Measurements from ENCODE around the gene DUSP22. TPM values are rescaled to one million over a fixed set of nuclear protein-coding genes. Genes with fewer than 3 reads are reported as not detected.
A peak's percentile ranks its signal among the peaks of the same experiment; 100 is the strongest.

The DUSP22 gene
- total and polyA plus RNA-seq, 2 donors (not counting 1 experiment from before 2014, with no cell fraction given), result 117 to 133 TPM

DNA sequence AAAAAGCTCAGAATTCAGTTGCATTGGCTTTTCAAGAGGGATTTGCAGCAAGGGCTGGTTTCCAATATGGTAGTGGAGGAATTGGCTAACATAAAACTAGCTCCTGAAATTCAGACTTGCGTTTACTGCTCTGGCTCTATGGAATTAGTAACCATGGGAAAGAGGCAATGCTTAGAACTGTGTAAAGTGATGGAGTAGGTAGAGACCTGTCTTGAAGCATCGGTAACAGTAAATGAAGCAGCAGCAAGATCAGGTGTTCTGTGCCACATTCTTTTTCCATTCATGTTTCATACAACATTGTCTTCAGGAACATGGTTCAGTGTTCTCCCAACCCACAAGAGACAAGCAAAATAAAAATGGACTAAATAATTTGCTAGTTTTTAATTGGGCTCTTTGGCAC lies 105.8 kb downstream of the DUSP22 start:
- ChIA-PET POLR2A (no interaction called here), CTCF (interaction anchor here (0.8 to 2.2 kb wide), 5 partner anchors 10 to 194 kb away, joined by 3 to 9 read pairs (median 4); no protein-coding TSS in a partner anchor)
- Histone ChIP-seq H3K4me1 (ENCODE audit: control insufficient read depth in 2 of 2, insufficient read depth in 2 of 2, low read length in 2 of 2) (peaks cover 69 to 82% of the 10 kb centered on the region in 2 donors), H3K4me2 (replicated peaks; ENCODE audit: low read depth, low read length, poor library complexity, severe bottlenecking) (peak overlapping the region; percentile 1), H2AFZ (ENCODE audit: insufficient read depth, low read depth, low read length, poor library complexity, severe bottlenecking) (no peak overlapping the region), H3K36me3 (replicated peaks in 1 of 2; ENCODE audit: control extremely low read depth in 1 of 2, control insufficient read depth in 1 of 2, extremely low read depth in 1 of 2, insufficient read depth in 2 of 2, low read length in 1 of 2) (peaks cover 7 to 92% of the 10 kb centered on the region in 2 experiments), H3K9me3 (ENCODE audit: control extremely low read depth in 1 of 3, control insufficient read depth in 2 of 3, insufficient read depth in 1 of 3, low read length in 2 of 3) (no peaks in the 10 kb centered on the region), H3K27me3 (replicated peaks in 1 of 4; ENCODE audit: control extremely low read depth in 1 of 4, control insufficient read depth in 3 of 4, insufficient read depth in 4 of 4, low read length in 3 of 4) (no peaks in the 10 kb centered on the region), H4K20me1 (ENCODE audit: control insufficient read depth, insufficient read depth, low read length, poor library complexity, severe bottlenecking) (peaks cover 75% of the 10 kb centered on the region), H3K9ac (ENCODE audit: low read length) (no peak overlapping the region), H3K79me2 (ENCODE audit: control insufficient read depth, insufficient read depth, low read length) (peaks cover 80% of the 10 kb centered on the region), H3K27ac (ENCODE audit: low read length in 2 of 2) (peak overlapping the region in 1 of 2 donors; percentile 84), H3K4me3 (ENCODE audit: control extremely low read depth in 1 of 5, extremely low read depth in 1 of 5, insufficient read depth in 1 of 5, low read depth in 2 of 5, low read length in 4 of 5) (no peak overlapping the region)
- no peak for ATAC-seq (ENCODE audit: low read depth)
- Mint-ChIP-seq H3K27ac (peak overlapping the region; percentile 81), H3K4me3 (peak overlapping the region; percentile 29), H3K27me3 (no peaks in the 10 kb centered on the region), H3K4me1 (peaks cover 82% of the 10 kb centered on the region), H3K9me3 (ENCODE audit: insufficient read depth) (no peaks in the 10 kb centered on the region)
- intact Hi-C loops (cut with micrococcal nuclease), result no loop called here
- WGBS (ENCODE audit: insufficient coverage), result 100% methylated on average over 1 of the region's 2 CpGs
- TF ChIP-seq EZH2 (IDR thresholded peaks at IDR 0.05; ENCODE audit: borderline replicate concordance, insufficient read depth, low read depth, low read length, poor library complexity, severe bottlenecking) (no peak), CTCF (IDR thresholded peaks at IDR 0.05) (no peak)
- no peak for DNase-seq

DNA sequence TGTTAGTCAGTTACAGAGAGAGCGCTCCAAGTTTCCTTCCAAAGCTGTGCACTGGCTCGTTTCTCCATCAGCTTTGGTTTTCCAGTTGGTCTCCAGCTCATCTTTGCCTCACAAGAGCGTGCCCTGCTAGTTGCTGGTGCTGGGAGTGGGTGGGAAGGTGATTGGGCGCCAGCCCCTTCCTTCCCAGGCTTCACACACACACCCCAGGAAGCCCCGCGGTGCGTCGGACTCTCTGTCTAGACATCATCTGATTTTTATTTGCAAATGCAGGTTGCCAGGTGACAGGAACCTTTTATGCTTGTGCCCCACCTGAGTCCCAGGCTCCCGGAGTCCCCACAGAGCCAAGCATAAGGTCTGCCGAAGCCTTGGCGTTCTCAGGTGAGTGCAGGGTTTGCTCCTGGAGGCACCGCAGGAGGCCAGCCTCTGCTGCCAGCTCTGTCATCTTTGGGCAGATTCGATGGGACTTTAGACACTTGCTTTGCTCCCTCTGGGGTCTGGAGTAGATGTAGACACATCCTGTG lies 106.3 kb downstream of the DUSP22 start:
- Mint-ChIP-seq H3K27me3 (no peaks in the 10 kb centered on the region), H3K27ac (peak overlapping the region; percentile 66), H3K4me1 (peaks cover 87% of the 10 kb centered on the region), H3K9me3 (ENCODE audit: insufficient read depth) (no peaks in the 10 kb centered on the region), H3K4me3 (peak overlapping the region; percentile 32)
- TF ChIP-seq CTCF (IDR thresholded peaks at IDR 0.05) (no peak), EZH2 (IDR thresholded peaks at IDR 0.05; ENCODE audit: borderline replicate concordance, insufficient read depth, low read depth, low read length, poor library complexity, severe bottlenecking) (no peak)
- H3K4me2 ChIP-seq (replicated peaks; ENCODE audit: low read depth, low read length, poor library complexity, severe bottlenecking), result peak overlapping the region; percentile 56
- H3K36me3 ChIP-seq (replicated peaks in 1 of 2; ENCODE audit: control extremely low read depth in 1 of 2, control insufficient read depth in 1 of 2, extremely low read depth in 1 of 2, insufficient read depth in 2 of 2, low read length in 1 of 2), result peaks cover 7 to 95% of the 10 kb centered on the region in 2 experiments
- POLR2A ChIA-PET, result interaction anchor here (0.6 kb wide), 1 partner anchor 27 kb away, joined by 3 read pairs; no protein-coding TSS in a partner anchor
- DNase-seq, result no peak
- no peaks in the 10 kb centered on the region for H3K27me3 ChIP-seq (replicated peaks in 1 of 4; ENCODE audit: control extremely low read depth in 1 of 4, control insufficient read depth in 3 of 4, insufficient read depth in 4 of 4, low read length in 3 of 4)
- no peak for ATAC-seq (ENCODE audit: low read depth)
- CTCF ChIA-PET, result interaction anchor here (0.8 to 2.2 kb wide), 6 partner anchors 11 to 194 kb away, joined by 3 to 9 read pairs (median 5); no protein-coding TSS in a partner anchor
- intact Hi-C loops (cut with micrococcal nuclease), result no loop called here
- peaks cover 74 to 87% of the 10 kb centered on the region in 2 donors for H3K4me1 ChIP-seq (ENCODE audit: control insufficient read depth in 2 of 2, insufficient read depth in 2 of 2, low read length in 2 of 2)
- H3K9me3 ChIP-seq (ENCODE audit: control extremely low read depth in 1 of 3, control insufficient read depth in 2 of 3, insufficient read depth in 1 of 3, low read length in 2 of 3), result no peaks in the 10 kb centered on the region
- 99% methylated on average over 10 of the region's 13 CpGs for WGBS (ENCODE audit: insufficient coverage)
- H3K27ac ChIP-seq (ENCODE audit: low read length in 2 of 2), result peak overlapping the region; percentile 75 to 84
- no peak overlapping the region for H2AFZ ChIP-seq (ENCODE audit: insufficient read depth, low read depth, low read length, poor library complexity, severe bottlenecking)
- peaks cover 80% of the 10 kb centered on the region for H3K79me2 ChIP-seq (ENCODE audit: control insufficient read depth, insufficient read depth, low read length)
- no peak overlapping the region for H3K9ac ChIP-seq (ENCODE audit: low read length)
- H4K20me1 ChIP-seq (ENCODE audit: control insufficient read depth, insufficient read depth, low read length, poor library complexity, severe bottlenecking), result peaks cover 75% of the 10 kb centered on the region
- H3K4me3 ChIP-seq (ENCODE audit: control extremely low read depth in 1 of 5, extremely low read depth in 1 of 5, insufficient read depth in 1 of 5, low read depth in 2 of 5, low read length in 4 of 5), result no peak overlapping the region
